IPS-NIHi7 (cell line): Measurements from ENCODE around the gene SORCS3.
"Not testable (repeated sequence)": the region's sequence is repeated elsewhere in the genome, so short reads cannot be mapped to it uniquely, and the experiment has no call there.

Experiments
- DNase-seq: peaks from one replicate; pipeline ENCODE4 v3.0.0; 2012; ENCODE audit warnings: mixed read lengths; ENCODE audit errors: extremely low spot score

The SORCS3 gene

DNA sequence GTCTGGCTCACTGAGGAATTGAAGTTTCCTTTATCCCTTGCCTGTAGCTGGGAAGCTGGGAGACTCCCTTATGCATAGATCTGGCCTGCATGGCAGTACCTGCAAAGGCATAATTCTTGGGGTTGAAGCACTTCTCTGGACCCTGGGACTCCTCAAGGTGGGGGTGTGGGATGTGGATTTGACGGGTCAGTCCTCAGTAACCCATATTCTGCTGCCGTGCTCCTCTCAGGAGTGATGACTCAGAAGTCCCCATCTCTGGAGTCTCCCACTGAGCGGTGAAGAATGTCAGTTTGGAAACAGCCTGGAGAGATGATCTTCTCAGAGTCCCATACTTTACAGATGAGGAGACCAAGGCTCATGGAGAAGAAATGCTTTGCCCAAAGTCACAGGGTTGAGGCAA, 49.0 kb downstream of the SORCS3 start:
- DNase-seq, result no peak

DNA sequence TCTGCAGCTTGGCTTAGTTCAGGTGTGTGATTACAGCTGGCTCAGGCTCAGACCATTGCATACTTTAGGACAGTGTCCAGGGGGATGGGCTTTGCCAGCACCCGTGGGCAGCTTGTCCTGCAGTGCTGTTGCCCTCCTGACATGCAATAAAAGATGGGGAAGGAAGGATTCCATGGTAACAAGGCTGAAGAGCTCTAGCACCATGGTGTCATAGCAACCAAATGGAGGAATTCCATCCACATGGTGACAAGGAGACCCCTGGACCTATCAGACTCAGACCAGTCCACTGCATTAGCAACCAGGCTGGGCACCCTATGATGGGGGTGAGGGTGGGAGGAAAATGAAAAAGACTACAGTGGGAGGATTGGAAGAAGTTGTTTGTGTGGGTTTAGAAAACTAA, 49.9 kb downstream of the SORCS3 start:
- no peak for DNase-seq

DNA sequence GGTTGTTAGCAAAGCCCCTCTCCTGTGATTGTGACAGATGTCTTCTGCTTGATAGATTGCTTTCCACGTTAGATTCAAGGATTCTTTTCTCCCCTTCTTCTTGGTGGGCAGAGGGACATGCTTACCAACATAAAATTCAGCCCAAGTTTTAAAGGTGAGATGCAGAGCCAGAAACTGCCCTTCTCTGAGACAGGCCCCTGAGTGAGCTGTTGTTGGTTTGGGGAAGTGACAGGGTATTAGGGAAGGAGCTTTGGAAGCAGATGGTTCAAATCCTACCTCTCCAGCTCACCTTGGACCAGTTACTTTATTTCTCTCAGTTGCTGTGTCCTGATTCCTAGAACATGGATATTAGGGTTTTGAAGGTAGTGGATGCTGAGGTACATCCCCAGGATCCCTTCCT, 53.0 kb downstream of the SORCS3 start:
- DNase-seq, result no peak

DNA sequence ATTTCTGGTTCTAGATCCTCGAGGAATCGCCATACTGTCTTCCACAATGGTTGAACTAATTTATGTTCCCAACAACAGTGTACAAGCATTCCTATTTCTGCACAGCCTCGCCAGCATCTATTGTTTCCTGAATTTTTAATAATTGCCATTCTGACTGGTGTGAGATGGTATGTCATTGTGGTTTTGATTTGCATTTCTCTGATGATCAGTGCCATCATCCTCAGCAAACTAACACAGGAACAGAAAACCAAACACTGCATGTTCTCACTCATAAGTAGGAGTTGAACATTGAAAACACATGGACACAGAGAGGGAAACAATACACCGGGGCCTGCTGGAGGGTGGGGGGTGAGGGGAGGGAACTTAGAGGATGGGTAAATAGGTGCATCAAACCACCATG, 62.2 kb downstream of the SORCS3 start:
- not testable (repeated sequence) for DNase-seq

DNA sequence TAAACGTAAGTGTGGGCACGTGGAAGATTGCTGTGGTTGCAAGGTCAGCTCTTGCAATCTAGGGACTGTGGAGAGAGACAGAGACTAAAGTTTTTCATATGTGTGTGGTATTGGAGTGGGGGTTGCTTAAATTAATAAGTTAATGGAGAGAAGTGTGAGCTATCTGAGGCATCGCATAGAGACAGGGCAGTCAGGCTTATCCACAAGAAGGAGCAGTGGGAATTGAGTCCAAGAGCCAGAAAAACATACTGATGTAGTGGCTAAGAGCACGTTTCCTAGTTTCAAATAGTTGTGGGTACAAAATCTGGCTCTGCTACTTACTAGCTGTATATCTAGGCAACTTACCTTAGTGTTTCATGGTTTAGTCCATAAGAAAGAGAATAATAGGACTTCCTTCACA, 65.8 kb downstream of the SORCS3 start:
- no peak for DNase-seq

DNA sequence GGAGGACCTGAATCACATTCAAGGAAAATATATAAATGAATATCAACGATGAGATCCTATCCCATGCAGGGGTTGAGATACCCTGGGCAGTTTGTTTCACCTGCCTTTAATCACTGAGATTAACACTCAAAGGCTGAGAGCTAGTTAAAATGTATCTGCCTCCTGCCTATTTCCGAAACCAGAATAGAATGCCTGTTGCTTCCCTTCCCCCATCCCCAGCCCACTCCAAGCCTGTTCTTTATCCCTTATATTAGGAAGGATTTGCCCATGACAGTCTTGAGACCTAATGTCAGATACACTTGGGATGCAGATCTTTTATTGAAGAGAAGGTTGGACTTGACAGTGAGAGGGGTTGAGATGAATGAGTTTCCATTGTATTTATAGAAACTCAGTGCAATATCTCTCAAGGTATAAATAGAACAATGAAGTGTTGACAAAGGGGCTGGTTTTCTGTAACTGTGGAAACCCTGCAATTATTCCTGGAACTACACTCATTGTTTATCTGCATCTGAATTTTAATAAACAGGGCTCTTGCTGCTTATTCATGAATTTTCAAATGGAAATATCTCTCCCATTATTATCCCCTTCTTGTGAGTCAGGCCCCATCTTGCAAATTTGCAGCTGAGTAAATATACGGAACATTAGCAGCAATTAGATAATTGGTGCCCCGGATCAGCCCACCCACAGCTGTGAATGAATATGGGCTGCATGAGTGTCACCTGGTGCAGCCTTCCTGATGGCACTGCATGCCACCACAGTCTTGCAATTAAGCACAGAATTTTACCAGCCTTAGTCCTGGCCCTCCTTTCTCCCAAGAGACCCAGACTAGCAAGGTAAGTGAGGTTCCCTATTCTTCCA, 66.7 kb downstream of the SORCS3 start:
- DNase-seq, result no peak

DNA sequence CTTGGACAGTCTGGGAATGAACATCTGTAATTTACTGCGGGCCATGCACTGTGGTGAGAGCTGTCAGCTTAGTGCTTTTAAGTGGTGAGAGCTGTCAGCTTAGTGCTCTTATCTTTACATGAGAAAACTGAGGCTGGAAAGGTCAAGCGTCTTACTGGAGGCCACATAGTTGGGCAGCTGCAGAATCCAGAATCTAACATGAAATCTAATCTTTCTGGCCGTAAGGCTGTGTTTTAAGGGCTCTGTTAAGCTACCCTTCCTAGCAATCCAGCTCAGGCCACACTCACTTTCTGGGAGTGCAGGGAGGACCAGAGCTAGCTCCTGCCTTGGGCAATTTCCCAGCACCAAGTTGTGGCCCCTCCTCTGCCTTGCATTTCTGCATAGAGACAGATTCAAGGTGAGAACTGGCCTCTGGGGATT, 70.2 kb downstream of the SORCS3 start:
- peak; percentile 42 for DNase-seq

DNA sequence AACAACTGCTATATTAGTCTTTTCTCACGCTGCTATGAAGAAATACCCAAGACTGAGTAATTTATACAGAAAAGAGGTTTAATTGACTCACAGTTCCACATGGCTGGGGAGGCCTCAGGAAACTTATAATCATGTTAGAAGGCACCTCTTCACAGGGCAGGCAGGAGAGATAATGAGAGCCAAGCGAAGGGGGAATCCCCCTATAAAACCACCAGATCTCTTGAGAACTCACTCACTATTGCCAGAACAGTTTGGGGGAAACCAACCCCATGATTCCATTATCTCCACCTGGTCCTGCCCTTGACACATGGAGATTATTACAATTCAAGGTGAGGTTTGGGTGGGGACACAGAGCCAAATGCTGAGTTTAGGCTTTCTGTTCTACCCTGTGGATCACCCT, 89.5 kb downstream of the SORCS3 start:
- DNase-seq, result not testable (repeated sequence)

DNA sequence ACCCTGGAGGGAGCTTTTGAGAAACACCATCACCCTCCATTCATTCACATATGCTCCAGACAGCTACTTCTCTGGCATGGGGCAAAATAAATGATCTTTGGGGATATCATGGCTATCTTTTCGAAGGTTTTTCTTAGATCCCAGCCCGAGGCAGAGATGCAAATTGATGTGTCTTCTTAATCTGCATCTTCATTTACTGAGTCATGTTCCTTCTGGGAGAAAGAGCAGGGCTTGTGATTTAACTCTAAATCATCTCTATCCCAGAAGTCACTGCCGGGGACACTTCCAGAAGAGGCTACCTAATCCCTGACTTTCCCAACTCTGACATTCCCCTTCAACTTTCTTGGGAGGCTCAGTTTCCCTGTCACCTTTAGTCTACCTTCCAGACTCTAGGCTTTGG, 90.1 kb downstream of the SORCS3 start:
- DNase-seq, result no peak

DNA sequence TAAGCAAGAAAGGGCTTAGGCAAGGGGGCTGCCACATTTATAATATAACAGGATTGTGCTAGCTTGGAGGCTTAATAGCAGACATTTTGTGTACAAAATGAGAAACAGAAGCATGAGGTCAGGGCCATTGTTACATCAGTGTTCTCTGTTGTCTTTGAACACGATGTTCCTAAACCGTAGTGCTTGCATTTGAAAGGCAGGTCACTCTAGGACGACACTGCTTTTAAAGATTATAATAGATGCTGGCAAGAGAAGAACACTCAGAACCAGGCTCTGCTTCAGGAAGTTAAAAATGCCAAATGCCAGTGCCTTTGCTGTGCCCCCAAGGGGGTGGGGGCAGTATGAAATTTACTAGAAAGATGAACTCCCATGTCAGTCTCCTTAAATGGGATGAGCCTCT, 91.1 kb downstream of the SORCS3 start:
- no peak for DNase-seq

DNA sequence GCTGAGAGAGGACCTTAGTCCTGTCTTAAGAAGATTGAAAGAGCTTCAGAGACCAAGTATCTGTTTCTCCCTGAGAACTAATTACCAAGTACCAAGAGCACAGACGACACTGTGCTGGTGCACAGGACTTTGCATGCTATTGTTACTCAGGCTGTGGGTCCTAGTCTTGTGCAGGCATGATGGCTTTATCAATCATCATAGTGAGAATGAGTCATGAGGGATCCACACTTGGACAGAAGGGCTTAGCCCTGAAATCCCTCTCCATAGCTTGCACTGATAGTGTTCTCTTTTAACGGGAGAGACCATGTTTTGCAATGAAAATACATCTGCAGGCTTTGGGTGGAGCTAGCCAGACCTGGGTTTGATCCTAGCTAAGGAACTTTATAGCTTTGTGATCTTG, 93.3 kb downstream of the SORCS3 start:
- no peak for DNase-seq

DNA sequence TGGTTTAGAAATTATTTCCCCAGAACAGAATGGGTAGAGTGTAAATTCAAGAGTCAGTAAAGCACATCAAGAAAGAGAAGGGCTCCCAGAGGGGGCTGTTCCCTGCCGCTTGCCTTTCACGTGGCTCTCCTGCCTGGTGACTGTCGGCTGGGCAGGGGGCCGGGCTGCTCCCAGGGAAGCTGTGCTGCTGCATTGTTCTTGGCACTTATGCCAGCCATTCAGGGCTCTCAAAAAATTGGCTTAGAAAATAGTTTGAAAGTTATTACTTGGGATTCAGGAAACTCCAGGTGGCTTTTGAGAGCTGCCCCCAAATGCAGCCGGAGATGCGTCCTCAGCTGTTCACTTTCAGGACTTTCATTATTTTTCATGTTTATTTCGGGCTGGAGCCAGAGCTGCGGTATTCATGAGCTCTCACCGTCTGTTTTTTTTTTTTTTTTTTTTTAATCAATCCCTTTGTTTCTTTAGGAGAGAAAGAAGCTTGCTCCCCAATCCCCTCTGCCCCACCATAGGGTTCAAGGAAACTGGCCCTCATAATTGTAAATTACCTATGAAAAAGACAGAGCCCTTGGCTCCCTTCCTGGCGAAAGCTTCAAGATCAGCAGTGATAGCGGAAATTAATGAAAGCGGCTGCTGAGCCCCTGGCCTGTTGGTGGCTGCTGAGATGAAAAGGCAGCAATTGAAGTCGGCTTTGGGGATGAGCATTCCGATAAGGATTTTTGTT, 94.1 kb downstream of the SORCS3 start:
- peak; percentile 71 for DNase-seq

DNA sequence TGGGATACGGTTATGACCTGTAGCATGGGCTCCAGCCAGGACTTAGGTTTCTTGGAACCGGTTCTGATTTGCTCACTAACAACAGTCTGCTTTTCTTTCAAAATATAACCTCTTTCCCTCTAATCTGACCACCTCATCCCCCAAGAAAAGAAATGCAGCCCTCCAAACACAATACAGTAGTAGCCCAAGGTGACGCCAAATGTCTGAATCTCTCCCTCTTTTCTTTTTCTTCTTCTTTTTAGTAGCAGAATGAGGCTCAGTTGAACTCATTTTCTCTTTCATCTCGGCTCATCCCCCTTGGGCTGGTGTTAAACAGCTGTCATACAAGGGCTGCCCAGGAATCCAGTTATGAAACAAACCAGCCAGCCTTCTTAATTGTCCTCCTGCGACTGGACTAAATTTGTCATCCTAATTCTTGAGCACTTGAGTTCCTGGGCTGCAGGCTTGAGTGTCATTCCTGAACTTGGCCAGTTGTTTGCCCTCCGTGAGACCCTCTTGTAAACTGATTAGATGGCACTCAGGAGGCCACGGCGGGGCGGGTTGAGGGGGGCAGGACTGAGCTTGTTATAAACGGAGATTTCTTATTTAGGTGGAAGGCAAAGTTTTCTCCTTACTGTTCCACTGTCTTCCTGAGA, 94.8 kb downstream of the SORCS3 start:
- no peak for DNase-seq

DNA sequence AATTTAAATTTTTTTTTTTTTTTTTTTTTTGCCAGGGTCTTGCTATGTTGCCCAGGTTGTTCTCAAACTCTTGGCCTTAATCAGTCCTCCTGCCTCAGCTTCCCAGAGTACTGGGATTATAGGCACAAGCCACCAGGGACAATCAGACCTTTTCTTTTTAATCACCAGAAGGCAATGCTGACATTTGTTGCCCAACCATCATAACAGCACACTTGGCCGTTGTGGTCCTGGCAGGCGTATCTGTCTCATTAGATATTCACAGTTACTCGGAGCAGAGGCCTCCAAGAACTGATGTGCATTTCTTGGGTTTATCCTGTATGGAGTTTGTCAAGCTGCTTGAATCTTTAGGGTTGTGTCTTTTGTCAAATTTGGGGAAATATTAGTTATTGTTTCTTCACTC, 100.0 kb downstream of the SORCS3 start:
- DNase-seq, result no peak

DNA sequence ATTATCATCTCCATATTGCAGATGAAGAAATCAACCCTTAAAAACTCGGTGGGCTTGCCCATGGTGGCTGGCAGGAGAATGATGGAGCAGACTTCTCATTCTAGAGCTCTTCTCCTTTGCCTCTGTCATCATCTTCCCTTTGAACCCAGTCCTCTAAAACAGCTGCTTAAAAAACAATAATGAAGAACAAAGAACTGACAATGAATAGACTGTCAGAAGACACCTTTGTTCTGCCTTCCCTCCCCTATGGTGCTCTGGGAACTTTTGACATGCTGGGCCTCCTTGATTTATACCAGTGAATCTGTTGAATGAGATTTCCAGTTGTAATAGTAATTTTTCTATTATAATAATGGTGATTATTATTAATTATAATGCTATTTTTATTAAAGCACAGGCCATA, 103.0 kb downstream of the SORCS3 start:
- no peak for DNase-seq

DNA sequence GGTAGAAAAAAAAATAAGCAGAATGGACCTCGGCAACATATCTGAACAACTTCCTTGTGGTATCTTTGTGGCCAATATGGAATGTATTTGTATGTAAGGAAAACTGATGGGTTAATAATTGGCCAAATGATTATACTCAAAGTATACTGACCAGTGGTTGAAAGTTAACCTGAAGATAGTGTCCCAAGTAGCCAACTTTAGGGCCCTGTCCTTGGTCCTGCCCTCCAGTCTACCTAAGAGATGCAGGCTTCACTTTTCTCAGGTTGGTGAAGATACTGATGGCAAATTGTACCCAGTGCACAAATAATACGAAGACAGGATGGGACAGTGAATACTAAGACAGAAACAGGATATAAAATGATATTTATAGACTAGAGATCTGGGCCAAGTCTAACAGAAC, 109.2 kb downstream of the SORCS3 start:
- peak; percentile 27 for DNase-seq

DNA sequence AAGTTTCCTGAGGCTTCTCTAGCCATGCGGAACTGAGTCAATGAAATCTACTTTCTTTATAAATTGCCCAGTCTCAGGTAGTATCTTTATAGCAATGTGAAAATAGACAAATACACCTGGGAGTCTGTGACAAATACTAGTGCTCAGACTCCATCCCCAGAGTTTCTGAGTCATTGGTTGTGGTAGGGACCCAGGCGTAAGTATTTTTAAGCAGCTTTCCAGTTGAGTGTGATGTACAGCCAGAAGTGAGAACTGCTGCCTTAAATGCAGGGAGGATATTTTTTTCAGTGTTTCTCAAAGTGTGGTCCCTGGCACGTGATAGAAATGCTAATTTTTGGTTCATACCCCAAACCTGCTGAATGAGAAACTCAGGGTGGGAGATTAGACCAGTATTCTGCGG, 121.7 kb downstream of the SORCS3 start:
- DNase-seq, result no peak

DNA sequence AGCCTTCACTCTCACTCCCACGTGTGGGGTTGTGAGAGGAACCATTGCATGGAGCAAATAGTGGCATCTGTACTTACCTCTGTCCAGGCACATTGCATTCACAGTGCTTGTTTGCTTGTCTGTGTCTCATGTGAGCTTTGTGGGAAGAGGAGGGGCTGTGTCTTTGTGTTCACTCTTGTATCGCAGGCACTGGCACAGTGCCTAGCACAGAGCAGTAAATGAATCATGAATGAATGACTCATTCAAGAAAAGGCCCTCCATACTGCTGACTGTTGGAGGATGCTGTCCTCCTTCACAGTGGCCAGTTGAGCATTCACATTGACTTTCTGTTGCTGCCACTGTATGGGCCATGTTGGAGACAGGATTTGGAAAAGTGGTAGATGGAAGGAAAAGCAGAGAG, 125.3 kb downstream of the SORCS3 start:
- DNase-seq, result no peak

DNA sequence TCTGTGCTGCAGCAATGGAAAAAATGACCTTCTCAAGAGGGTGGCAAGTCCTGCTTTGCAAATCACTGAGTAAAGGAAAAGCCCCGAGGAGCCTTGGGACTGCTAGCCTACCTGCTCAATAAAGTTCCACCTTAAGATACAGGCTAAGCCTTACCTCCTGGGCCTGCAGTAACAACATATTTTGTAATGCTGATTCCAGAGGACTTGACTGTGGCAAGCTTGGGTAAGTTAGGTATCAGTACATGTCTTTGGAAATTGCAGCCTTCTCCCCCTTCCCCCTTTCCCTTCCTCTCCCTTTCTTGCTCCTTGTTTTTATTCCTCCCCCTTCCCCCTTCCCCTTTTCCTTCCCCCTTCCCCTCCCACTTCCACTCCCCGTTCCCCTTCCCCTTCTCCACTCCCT, 126.2 kb downstream of the SORCS3 start:
- peak; percentile 32 for DNase-seq

DNA sequence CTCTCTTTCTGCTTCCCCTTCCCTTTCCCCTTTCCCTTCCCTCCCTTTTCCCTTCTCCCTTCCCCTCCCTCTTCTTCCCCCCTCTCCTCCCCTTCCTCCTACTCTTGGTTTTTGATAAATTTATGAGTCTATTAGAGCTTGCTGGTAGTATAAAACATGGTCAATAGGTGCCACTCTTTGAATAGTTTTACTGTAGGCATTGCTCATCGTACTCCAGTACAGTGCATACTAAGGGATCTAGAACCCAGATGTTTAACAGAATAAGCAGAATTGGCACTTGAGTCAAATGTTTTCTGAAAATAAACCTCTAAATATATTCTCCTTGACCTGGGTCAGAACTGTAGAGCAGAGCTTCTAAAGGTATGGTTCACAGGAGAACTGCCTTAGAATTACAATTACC, 126.7 kb downstream of the SORCS3 start:
- DNase-seq, result no peak

DNA sequence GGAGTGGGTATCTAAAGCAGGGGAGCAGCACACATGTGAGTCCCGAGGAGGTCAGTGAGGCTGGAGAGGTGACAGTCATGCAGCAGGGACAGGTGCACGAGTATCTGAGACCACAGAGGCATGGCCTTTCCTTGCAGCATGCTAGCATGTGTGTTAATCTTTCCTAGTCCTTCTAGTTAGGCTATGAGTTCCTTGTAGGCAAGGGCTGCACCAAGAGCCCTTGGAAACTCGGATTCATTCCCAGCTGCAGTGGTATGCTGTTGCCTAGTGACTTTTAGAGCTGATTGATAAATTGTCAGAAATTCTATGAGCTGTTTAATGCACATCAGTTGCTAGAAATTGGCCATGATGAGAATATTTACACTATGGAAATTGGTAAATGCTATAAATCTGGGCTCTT, 132.0 kb downstream of the SORCS3 start:
- no peak for DNase-seq

DNA sequence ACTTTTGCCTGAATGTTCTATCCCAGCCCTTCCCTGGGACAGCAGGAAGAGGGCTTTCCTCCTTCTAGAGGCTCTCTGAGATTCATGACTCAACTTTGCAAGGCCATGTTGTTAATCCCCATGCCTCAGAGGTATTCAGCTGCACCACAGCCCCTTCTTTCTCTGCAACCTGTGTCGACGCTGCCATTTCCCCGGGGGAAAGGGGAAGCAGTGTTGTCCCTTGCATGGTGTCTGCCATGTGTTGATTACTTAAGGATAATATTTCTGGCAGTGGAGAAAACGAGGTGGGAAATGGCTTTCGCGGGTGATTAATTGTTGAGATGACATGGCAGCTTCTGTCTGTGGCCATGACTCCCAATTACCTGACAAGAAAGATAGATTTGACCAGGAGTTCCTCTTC, 133.1 kb downstream of the SORCS3 start:
- no peak for DNase-seq
